HG03469 (cell line): ENCODE measurements around the gene ARHGEF25.
"Not testable (repeated sequence)": the region's sequence is repeated elsewhere in the genome, so short reads cannot be mapped to it uniquely, and the experiment has no call there.

Experiments used
- ATAC-seq: cut with Tn5 transposase; IDR thresholded peaks from one replicate; pipeline ENCODE4 v1.9.1; 2021; ENCODE audit warnings: mild to moderate bottlenecking, moderate library complexity, moderate number of reproducible peaks; ENCODE audit not compliant: unreplicated experiment

ARHGEF25 gene

DNA sequence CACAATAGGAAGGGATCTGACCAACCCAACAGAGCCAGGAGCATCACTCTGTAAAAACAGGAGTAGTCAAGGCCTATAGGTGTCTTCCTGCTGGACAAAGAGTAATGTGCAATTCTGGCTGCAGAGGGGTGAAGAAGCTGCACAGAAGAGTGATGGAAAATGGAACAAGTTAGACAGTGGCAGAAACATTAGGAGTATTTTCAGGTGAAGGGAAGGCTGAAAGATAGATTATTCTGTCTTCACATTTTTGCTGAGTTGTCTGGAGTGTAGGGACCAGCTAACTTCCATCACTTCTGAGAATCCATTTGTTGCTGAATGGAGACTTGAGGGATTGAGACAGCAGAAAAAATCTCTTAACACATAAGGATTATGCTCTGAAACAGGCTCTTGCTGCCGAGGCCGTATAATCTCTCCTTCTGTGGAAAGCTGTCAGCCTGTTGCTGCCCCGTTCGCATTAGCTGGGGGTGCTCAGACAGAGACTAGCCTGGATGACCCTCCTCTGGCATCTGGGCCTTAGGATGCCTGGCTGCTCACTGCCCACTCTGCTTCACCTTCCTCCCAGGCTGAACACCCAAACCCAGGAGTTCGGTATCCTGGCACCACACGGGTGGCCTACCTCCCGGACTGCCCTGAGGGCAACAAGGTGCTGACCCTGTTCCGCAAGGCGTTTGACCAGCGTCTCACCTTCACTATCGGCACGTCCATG is 3.1 kb upstream of the ARHGEF25 start:
- no peak for ATAC-seq

- no peak for ATAC-seq
These were observed 2.0 kb upstream of the ARHGEF25 start for GRCh38 chr12:57609101-57609780.

GRCh38 chr12:57609781-57610553 is 1.3 kb upstream of the ARHGEF25 start:
- no peak for ATAC-seq

DNA sequence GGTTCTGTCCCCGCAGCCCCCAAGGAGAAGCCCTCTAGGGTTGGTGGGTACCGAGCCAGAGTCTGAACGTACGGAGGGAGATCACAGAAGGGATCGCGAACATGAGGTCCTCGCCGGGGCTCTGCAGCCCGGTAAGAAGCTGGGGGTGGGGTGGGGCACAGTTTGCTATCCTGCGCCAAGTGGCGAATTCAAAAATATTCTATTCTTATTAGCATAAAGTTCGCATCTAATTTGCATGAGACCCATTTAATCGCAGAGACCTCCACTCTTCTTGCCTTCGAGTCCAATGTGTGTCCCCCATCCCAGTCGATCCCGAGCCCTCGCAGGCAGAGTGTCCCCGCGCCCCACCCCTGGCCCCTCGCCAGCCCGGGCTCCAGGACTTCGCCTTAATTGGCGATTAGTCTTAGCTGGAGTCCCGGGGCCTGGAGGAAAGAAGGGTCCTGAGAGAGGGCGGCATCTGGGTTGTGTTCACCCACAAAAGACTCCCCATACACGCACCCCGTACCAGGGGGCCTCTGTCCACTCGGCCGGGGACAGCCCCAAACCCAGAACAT is 604 bp upstream of the ARHGEF25 start:
- no peak for ATAC-seq

DNA sequence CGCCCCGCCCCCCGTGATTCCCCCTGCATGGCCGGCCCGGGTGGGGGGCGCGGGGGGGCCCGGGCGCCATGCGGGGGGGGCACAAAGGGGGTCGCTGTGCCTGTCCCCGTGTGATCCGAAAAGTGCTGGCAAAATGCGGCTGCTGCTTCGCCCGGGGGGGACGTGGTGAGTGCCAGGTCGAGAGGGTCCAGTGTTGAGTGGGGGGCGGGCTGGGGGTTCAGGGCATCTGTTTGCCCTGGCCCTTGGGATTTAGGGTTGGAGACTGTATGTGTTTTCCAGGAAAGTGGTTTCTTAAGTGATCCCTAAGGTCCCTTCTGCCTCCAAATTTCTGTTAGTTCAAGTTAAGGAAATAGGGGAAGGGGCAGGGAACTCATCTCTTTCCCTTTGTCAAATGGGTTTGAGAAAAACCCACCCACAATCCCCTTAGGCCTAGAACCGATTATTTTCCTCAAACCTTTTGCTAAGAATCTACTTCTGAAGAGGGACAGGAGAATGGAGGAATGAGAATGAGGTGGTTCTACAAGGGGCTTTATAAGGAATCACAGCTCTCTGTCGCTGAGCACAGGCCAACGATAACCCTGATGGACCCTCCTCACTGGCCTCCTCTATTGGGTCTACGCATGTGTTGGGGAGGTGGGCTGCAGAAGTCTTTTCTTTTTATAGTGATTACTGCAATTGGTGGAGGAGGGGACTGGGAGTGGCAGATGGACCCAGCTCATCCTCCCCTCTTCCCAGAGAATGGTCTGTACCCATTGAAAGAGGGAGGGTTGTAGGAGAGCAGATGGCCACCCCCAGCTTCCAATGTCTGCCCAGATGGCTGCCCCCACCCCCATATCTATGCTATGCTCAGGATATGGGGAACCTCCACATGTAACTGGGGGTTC is 834 bp downstream of the ARHGEF25 start:
- no peak for ATAC-seq

DNA sequence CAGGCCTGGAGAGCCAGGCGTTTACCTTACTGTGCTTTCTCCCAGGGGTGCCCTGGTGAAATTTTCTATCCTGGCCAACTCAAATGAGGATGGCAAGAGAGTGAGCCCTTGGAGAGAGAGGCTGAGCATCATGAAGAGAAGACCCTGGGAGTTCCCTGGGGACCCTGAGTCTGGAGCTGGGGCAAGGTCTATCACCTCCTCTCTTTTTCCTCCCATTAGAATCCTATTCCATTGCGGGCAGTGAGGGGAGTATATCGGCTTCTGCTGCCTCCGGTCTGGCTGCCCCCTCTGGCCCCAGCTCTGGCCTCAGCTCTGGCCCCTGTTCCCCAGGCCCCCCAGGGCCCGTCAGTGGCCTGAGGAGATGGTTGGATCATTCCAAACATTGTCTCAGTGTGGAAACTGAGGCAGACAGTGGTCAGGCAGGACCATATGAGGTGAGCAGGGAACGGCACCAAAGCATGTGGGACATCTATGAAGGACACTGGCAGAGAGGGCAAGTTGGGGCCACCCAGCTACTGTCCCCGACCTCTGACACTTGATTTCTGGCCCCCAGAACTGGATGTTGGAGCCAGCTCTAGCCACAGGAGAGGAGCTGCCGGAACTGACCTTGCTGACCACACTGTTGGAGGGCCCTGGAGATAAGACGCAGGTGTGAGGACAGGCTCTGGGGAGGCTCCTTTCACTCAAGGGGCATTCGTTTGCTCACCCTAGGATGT is 1.6 kb downstream of the ARHGEF25 start:
- ATAC-seq = no peak

DNA sequence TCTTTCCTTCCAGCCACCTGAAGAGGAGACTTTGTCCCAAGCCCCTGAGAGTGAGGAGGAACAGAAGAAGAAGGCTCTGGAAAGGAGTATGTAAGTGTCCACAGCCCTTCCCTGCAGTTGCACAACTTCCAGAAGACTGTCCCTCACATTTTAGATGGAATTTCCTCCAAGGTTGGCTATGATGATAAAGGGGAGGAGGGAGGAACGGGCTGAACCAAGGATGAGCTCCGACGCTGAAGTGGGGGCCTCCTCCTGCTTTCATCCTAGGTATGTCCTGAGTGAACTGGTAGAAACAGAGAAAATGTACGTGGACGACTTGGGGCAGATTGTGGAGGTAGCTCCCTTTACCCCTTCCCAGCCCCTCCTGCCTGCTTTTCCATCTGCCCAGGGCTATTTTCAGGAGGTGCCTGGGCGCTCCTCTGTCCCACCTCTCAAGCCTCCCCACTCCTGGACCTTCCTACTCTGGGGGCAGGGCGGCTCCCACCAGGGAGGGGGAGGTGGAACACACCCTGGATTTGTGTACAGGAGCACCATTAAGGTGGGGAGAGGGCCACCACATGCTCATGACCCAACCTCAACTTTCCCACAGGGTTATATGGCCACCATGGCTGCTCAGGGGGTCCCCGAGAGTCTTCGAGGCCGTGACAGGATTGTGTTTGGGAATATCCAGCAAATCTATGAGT is 2.3 kb downstream of the ARHGEF25 start:
- no peak for ATAC-seq

DNA sequence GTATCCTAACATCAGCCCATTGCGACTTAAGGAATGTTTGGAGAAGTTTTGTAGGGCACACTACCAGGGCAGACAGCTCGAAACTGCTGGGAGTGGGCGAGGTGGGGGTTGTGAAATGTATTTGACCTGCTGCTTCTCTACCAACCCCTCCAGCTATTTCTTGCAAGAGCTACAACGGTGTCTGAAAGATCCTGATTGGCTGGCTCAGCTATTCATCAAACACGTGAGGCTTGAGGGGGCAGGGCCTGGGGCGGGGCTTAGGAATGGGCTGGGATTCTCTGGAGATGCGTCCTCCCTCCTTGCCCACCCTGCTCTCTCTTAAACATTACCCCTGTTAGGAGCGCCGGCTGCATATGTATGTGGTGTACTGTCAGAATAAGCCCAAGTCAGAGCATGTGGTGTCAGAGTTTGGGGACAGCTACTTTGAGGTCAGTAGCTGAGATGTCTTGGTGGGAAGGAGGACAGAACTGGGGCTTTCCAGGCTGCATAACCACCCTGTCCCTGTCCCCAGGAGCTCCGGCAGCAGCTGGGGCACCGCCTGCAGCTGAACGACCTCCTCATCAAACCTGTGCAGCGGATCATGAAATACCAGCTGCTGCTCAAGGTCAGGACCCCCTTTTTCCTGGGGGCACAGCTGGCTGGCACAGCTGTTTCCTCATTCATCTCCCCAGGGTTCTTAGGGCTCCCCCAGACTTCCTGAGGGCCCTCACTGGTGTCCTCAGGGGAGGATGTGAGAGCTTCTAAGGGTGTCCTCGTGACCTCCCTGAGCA is 3.1 kb downstream of the ARHGEF25 start:
- peak; percentile 45 for ATAC-seq

- no peak for ATAC-seq
These were observed 3.8 kb downstream of the ARHGEF25 start for GRCh38 chr12:57614948-57615500.

DNA sequence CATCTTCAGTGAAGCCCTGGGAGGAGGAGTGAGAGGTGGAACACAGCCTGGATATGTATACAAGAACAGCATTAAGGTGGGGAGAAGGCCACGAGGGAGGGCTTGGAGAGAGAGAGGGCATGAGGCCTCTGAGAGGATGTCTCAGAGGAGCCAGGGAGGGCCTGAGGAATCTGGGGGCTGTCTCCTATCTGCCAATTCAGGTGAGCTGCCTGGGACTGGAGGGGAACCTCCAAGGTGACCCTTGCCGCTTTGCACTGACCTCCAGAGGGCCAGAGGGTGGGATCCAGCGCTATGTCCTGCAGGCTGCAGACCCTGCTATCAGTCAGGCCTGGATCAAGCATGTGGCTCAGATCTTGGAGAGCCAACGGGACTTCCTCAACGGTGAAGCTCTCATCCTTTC is 4.4 kb downstream of the ARHGEF25 start:
- no peak for ATAC-seq

DNA sequence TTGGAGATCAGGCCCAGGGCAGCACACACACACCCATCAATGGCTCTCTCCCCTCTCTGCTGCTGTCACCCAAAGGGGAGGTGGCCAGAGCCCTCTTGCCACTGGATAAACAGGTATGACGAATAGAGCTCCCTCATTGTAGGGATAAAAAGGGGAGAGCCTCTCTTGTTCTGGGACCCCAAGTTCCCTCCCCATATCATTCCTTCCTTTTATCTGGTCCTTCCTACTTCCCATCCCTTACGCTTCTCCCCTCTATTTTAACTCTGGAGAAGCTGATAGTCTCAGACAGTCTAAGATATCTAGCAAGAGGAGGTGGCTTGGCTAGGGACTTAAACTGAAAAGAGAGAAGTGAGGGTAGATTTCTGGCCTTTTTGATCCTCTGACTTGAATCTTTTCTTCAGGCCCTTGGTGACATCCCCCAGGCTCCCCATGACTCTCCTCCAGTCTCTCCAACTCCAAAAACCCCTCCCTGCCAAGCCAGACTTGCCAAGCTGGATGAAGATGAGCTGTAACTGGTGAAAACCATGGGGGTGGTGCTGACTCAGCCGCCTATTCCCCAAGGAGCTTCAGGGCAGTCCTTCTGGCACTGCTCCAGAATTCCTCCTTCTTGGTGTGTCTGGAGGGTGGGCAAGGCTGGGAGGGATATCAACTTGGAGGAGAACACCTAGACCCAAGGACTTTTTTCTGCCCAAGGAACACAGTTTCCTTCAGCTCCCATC is 5.3 kb downstream of the ARHGEF25 start:
- ATAC-seq = no peak

DNA sequence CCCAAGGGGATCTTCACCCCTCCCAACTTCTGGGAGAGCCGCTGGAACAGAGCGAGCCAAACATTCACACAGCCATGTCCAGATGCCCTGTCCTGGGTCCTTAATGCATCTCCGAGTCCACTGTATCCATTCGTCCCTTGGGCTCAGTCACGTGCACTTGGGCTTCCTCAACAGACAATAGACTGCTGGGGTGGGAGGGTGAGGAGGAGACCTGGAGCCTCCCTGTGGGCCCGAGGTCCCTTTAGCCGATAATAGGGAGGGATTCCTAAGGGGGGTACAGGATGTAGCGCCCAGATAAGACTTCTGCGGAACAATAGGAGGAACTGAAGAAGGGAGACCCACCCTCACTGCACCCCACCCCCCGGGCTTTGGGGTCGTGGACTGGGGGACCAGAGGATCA is 6.7 kb downstream of the ARHGEF25 start:
- ATAC-seq = no peak

DNA sequence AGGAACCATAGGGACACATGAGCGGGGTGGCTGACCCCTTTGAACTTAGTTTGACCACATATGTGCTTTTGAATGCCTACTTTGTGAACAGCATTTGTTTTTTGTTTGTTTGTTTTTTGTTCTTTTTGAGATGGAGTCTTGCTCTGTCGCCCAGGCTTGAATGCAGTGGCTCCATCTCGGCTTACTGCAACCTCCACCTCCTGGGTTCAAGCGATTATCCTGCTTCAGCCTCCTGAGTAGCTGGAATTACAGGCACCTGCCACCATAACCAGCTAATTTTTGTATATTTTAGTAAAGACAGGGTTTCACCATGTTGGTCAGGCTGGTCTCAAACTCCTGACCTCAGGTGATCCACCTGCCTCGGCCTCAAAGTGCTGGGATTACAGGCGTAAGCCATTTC is 7.2 kb downstream of the ARHGEF25 start:
- ATAC-seq = not testable (repeated sequence)

DNA sequence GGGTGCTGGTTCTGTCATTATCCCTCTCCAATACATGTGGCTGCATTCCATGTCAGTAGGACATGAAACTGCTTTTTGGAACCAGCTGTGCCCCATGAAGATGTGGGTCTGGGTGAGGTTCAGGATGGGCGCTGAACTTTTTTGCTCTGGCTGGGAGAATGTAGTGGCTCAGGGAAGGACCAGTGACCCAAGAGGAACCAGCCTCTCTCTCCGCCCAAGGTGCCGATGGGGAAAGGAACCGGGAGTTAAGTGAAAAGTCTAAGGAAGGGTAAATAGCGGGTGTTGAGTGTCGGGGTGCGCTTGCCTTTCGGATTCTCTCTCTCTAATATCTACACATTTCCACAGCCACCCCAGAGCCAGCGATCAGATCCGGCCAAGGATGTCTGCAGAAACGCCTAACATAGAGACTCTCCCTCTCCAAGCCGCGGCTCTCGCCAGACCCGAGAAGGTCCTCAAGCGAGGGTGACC is 7.8 kb downstream of the ARHGEF25 start:
- ATAC-seq = no peak

DNA sequence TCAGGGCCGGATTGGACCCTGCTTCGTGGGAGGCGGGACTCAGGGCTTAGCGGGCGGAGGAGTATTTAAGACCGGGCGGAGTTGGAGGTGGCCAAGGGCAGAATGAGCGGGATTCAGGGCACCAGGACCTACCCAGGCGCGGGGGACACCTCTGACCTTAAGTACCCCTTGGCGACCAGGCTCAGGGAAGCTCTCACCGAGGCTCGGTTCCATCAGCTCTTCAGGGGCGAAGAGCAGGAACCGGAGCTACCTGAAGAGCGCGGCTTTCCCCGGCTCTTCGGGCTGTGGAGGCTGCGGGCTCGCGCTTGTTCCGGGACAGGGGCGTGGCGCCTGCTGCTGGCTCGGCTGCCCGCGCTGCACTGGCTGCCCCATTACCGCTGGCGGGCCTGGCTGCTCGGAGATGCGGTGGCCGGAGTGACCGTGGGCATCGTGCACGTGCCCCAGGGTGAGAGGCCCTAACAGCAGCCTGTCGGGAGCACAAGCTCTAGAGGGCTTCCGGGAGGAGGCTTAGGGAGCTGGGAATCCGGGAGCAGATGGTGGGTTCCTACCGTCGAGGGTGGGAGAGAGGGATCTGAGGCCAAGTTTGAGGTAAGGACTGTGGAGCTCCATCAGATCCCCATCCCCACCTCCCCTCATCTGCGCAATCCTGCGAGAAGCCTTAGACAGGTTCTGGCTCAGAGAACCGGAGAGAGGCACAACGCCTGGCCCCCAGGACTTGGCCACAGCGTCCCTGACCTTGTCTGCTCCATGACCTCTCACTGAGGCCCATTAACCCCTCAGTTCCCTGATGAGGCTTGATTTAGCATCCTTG is 8.4 kb downstream of the ARHGEF25 start:
- ATAC-seq = no peak

DNA sequence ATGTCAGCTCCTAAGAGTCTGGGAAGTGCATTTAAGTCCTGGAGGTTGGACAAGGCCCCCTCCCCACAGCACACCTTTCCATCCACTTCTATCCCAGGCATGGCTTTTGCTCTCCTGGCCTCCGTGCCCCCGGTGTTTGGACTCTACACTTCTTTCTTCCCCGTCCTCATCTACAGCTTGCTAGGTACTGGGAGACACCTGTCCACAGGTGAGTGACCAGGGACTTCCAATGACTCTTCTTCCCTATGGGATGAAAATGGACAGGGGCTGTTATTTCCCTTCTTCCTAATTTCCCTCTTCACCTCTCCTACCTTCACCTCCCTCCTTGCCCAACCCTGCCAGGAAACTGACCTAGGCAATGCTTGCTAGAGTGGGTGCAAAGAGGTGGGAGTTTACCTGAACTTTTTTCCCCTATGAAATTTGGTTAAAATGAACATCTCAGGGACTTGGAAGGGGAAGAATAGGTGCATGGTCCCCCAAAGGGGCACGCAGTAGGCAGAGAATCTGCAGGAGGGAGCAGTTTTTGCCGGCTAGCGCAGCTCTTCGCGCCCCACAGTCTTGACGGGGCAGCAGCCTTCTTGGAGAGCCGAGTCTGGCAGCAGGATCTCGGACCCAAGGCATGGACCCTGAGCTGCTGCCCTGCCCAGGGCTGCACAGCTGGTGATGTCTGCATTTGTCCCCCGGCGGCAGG is 9.2 kb downstream of the ARHGEF25 start:
- no peak for ATAC-seq
